Testis (tissue), 3 donors: Measurements from ENCODE around the gene LCN15. TPM values are rescaled to one million over a fixed set of nuclear protein-coding genes. Genes with fewer than 3 reads are reported as not detected.

ENCODE experiments used
- DNase-seq: peaks from one replicate; pipeline ENCODE4 v3.0.0-alpha.2; 2019
- H3K27ac ChIP-seq, 2 donors: fragments of 200-600 bp; sonication (generic); one replicate each; pipeline ENCODE4 v1.5.1; 2019
- H3K27me3 ChIP-seq: fragments of 200-600 bp; sonication (generic); one replicate; pipeline ENCODE4 v1.5.1; 2019
- H3K36me3 ChIP-seq: fragments of 200-600 bp; sonication (generic); one replicate; pipeline ENCODE4 v1.5.1; 2017; ENCODE audit warnings: low read depth; ENCODE audit errors: missing control alignments
- H3K4me1 ChIP-seq: fragments of 200-600 bp; sonication (generic); one replicate; pipeline ENCODE4 v1.5.1; 2019
- H3K4me3 ChIP-seq, 2 donors: fragments of 200-600 bp; sonication (generic); one replicate each; pipeline ENCODE4 v1.5.1; 2017 to 2019
- H3K9me3 ChIP-seq: fragments of 200-600 bp; sonication (generic); one replicate; pipeline ENCODE4 v1.5.1; 2017
- CTCF ChIP-seq, 3 experiments: fragments of 450-650 bp in 2 of 3; fragments of 200-600 bp in 1 of 3; sonication (generic) in 1 of 3; IDR thresholded peaks; one replicate each; pipeline ENCODE4 v1.5.1; 2016 to 2019; ENCODE audit warnings: antibody characterized with exemption in 3 of 3, mild to moderate bottlenecking in 2 of 3, moderate library complexity in 1 of 3
- POLR2A ChIP-seq: fragments of 450-650 bp; IDR thresholded peaks from one replicate; pipeline ENCODE4 v1.6.1; 2017; ENCODE audit warnings: antibody characterized with exemption, mild to moderate bottlenecking, moderate library complexity
- whole genome bisulfite sequencing, 2 donors: methylation state at CpG; one replicate each; pipeline ENCODE4 v1.1.5; 2018; 5-methylcytosine and 5-hydroxymethylcytosine counted together
- intact Hi-C: fragments of 100-400 bp; cut with DNase I; formaldehyde crosslinking; loops from one replicate; pipeline ENCODE4 v1.15.1; 2023; ENCODE audit warnings: low total_unique reads
- polyA plus RNA-seq: library from polyadenylated mRNA; stranded (reverse); fragments of 350-450 nt; fragmentation: Illumina TruSeq; extraction: RNeasy Lipid Tissue Mini Kit (QIAGEN cat#74804); gene quantifications from one replicate; pipeline ENCODE4 v1.2.3, GENCODE V29; 2014; ENCODE audit warnings: low read depth, low replicate concordance; ENCODE audit not compliant: insufficient read depth
- total RNA-seq, 2 donors: library from RNA; depleted of rRNA; stranded (reverse); fragments of >200 nt; gene quantifications; one replicate each; pipeline ENCODE4 v1.2.3, GENCODE V29; 2016

LCN15 gene
- total and polyA plus RNA-seq, 3 donors from 2014 or later = 0.41 to 0.68 TPM; not detected in 1

GRCh38 chr9:136747161-136748060, 16.9 kb downstream of the LCN15 start:
- DNase-seq = no peak
- peaks cover 31% of the 10 kb centered on the region for H3K4me1 ChIP-seq
- no peaks in the 10 kb centered on the region for H3K9me3 ChIP-seq
- no peak overlapping the region for H3K4me3 ChIP-seq
- TF ChIP-seq POLR2A (no peak), CTCF (IDR thresholded peaks at IDR 0.05) (no peak)
- no peaks in the 10 kb centered on the region for H3K36me3 ChIP-seq
- intact Hi-C loops = no loop called here
- H3K27me3 ChIP-seq = no peaks in the 10 kb centered on the region
- WGBS, 2 donors = 89 to 95% methylated on average over 21 of the region's 22 CpGs
- H3K27ac ChIP-seq = no peak overlapping the region

- no peak for DNase-seq
- TF ChIP-seq POLR2A = no peak
- TF ChIP-seq CTCF (IDR thresholded peaks at IDR 0.05) = no peak
- 90 to 91% methylated on average over 6 to 17 of the region's 18 CpGs for WGBS, 2 donors
- Histone ChIP-seq H3K9me3 (no peaks in the 10 kb centered on the region), H3K27ac (no peak overlapping the region), H3K36me3 (no peaks in the 10 kb centered on the region), H3K4me3 (no peak overlapping the region), H3K4me1 (peaks cover 39% of the 10 kb centered on the region), H3K27me3 (no peaks in the 10 kb centered on the region)
- intact Hi-C loops = no loop called here
Measured at GRCh38 chr9:136746621-136747020, 17.7 kb downstream of the LCN15 start.

- H3K36me3 ChIP-seq = no peaks in the 10 kb centered on the region
- no peak for TF ChIP-seq POLR2A
- TF ChIP-seq CTCF (IDR thresholded peaks at IDR 0.05) = no peak
- DNase-seq = no peak
- H3K9me3 ChIP-seq = no peaks in the 10 kb centered on the region
- intact Hi-C loops = no loop called here
- H3K4me1 ChIP-seq = peaks cover 44% of the 10 kb centered on the region
- H3K27me3 ChIP-seq = no peaks in the 10 kb centered on the region
- H3K4me3 ChIP-seq = no peak overlapping the region
- no peak overlapping the region for H3K27ac ChIP-seq
- WGBS, 2 donors = 77 to 83% methylated on average over 17 to 22 of the region's 22 CpGs
Measured at GRCh38 chr9:136746155-136746490, 18.2 kb downstream of the LCN15 start.

- intact Hi-C loops = no loop called here
- TF ChIP-seq CTCF (IDR thresholded peaks at IDR 0.05) (no peak), POLR2A (no peak)
- H3K4me3 ChIP-seq = no peak overlapping the region
- no peaks in the 10 kb centered on the region for H3K36me3 ChIP-seq
- H3K27ac ChIP-seq = no peak overlapping the region
- no peak for DNase-seq
- peaks cover 49% of the 10 kb centered on the region for H3K4me1 ChIP-seq
- H3K9me3 ChIP-seq = no peaks in the 10 kb centered on the region
- no peaks in the 10 kb centered on the region for H3K27me3 ChIP-seq
- WGBS, 2 donors = 78 to 84% methylated on average over 9 to 23 of the region's 23 CpGs
Measured at GRCh38 chr9:136745389-136746154, 18.7 kb downstream of the LCN15 start.
